B cell (primary cell): Measurements from ENCODE around the gene ETFRF1. TPM values are rescaled to one million over a fixed set of nuclear protein-coding genes. Genes with fewer than 3 reads are reported as not detected.

Source experiments
- ATAC-seq: fragments of 200-7000 bp; cut with Tn5 transposase; one replicate; pipeline ENCODE4 v1.10.0; 2021; ENCODE audit warnings: low read depth, mild to moderate bottlenecking, moderate number of reproducible peaks, moderate library complexity
- CTCF ChIA-PET: fragments of 350-600 bp; sonication (Branson Sonifier 250); formaldehyde crosslinking; loops from one replicate; lab custom pipeline; 2021; ENCODE audit warnings: antibody characterized with exemption, inconsistent platforms; lab: Charles Lee
- POLR2A ChIA-PET: fragments of 350-600 bp; sonication (Branson Sonifier 250); formaldehyde crosslinking; loops from one replicate; lab custom pipeline; 2021; ENCODE audit warnings: antibody characterized with exemption; lab: Charles Lee
- DNase-seq: peaks from one replicate; pipeline ENCODE4 v3.0.0; 2013
- H2AFZ ChIP-seq: 2 replicates; pipeline ENCODE4 v1.6.1; 2012; ENCODE audit warnings: mild to moderate bottlenecking, low read depth, low read length; ENCODE audit not compliant: insufficient read depth, poor library complexity, severe bottlenecking
- H3K27ac ChIP-seq, 2 donors: 1 replicate in 1 of 2; 2 replicates in 1 of 2; pipeline ENCODE4 v1.5.1; 2012 to 2013; ENCODE audit warnings: low read length in 2 of 2, mild to moderate bottlenecking in 2 of 2, moderate library complexity in 1 of 2
- H3K27me3 ChIP-seq, 4 experiments: fragments of 200-600 bp in 1 of 4; sonication (generic) in 1 of 4; replicated peaks in 1 of 4; 1 replicate in 2 of 4; 2 replicates in 2 of 4; pipeline versions ENCODE4 v1.6.1 to v1.7.0; 2013 to 2016; ENCODE audit warnings: low read length in 3 of 4, mild to moderate bottlenecking in 2 of 4, mixed read lengths in 1 of 4, moderate library complexity in 1 of 4; ENCODE audit not compliant: insufficient read depth in 4 of 4, control insufficient read depth in 3 of 4; ENCODE audit errors: control extremely low read depth in 1 of 4
- H3K36me3 ChIP-seq, 2 experiments: replicated peaks in 1 of 2; 1 replicate in 1 of 2; 2 replicates in 1 of 2; pipeline versions ENCODE4 v1.6.1 to v1.7.1; 2013; ENCODE audit warnings: low read length in 1 of 2; ENCODE audit not compliant: insufficient read depth in 2 of 2, control insufficient read depth in 1 of 2; ENCODE audit errors: control extremely low read depth in 1 of 2, extremely low read depth in 1 of 2
- H3K4me1 ChIP-seq, 2 donors: fragments of 200-600 bp in 1 of 2; sonication (generic) in 1 of 2; 1 replicate in 1 of 2; 2 replicates in 1 of 2; pipeline versions ENCODE4 v1.5.1 to v1.6.1; 2013 to 2017; ENCODE audit warnings: low read length in 2 of 2; ENCODE audit not compliant: control insufficient read depth in 2 of 2, insufficient read depth in 2 of 2
- H3K4me2 ChIP-seq: replicated peaks from 2 replicates; pipeline ENCODE3; 2012; ENCODE audit warnings: mild to moderate bottlenecking, low read depth, low read length; ENCODE audit not compliant: poor library complexity, severe bottlenecking
- H3K4me3 ChIP-seq, 5 experiments: fragments of 200-600 bp in 1 of 5; sonication (generic) in 1 of 5; 1 replicate in 3 of 5; 2 replicates in 2 of 5; pipeline versions ENCODE4 v1.5.1 to v1.7.0; 2011 to 2016; ENCODE audit warnings: low read length in 4 of 5, mild to moderate bottlenecking in 4 of 5, low read depth in 2 of 5, control low read depth in 1 of 5, moderate library complexity in 1 of 5; ENCODE audit not compliant: insufficient read depth in 1 of 5; ENCODE audit errors: control extremely low read depth in 1 of 5, extremely low read depth in 1 of 5
- H3K79me2 ChIP-seq: fragments of 200-600 bp; sonication (generic); one replicate; pipeline ENCODE4 v1.6.0; 2016; ENCODE audit warnings: low read length; ENCODE audit not compliant: control insufficient read depth, insufficient read depth
- H3K9ac ChIP-seq: fragments of 200-600 bp; sonication (generic); 2 replicates; pipeline ENCODE4 v1.6.1; 2017; ENCODE audit warnings: mild to moderate bottlenecking, low read length, moderate library complexity
- H3K9me3 ChIP-seq, 3 donors: one replicate each; pipeline versions ENCODE4 v1.6.1 to v1.7.1; 2013; ENCODE audit warnings: low read length in 2 of 3; ENCODE audit not compliant: control insufficient read depth in 2 of 3, insufficient read depth in 1 of 3; ENCODE audit errors: control extremely low read depth in 1 of 3
- H4K20me1 ChIP-seq: 2 replicates; pipeline ENCODE4 v1.6.0; 2012; ENCODE audit warnings: mild to moderate bottlenecking, low read length; ENCODE audit not compliant: insufficient read depth, control insufficient read depth, poor library complexity, severe bottlenecking
- H3K27ac Mint-ChIP-seq: one replicate; pipeline ENCODE4 v1.8.0; 2021; ENCODE audit warnings: mixed read lengths
- H3K27me3 Mint-ChIP-seq: one replicate; pipeline ENCODE4 v1.8.0; 2021; ENCODE audit warnings: mixed read lengths
- H3K4me1 Mint-ChIP-seq: one replicate; pipeline ENCODE4 v1.8.0; 2021; ENCODE audit warnings: mixed read lengths
- H3K4me3 Mint-ChIP-seq: one replicate; pipeline ENCODE4 v1.8.0; 2021; ENCODE audit warnings: mixed read lengths
- H3K9me3 Mint-ChIP-seq: one replicate; pipeline ENCODE4 v1.8.0; 2022; ENCODE audit warnings: mixed read lengths; ENCODE audit not compliant: insufficient read depth
- CTCF ChIP-seq: fragments of 200-600 bp; IDR thresholded peaks from one replicate; pipeline ENCODE4 v1.8.0; 2022; ENCODE audit warnings: antibody characterized with exemption, mild to moderate bottlenecking
- EZH2 ChIP-seq: IDR thresholded peaks from 2 replicates; pipeline ENCODE4 v1.6.1; 2012; ENCODE audit warnings: borderline replicate concordance, low read depth, mild to moderate bottlenecking, moderate library complexity, low read length; ENCODE audit not compliant: insufficient read depth, poor library complexity, severe bottlenecking
- WGBS: methylation state at CpG from one replicate; pipeline ENCODE4 v1.1.5; 2013; ENCODE audit warnings: missing lambda C conversion rate; ENCODE audit not compliant: insufficient coverage; 5-methylcytosine and 5-hydroxymethylcytosine counted together
- intact Hi-C: fragments of 100-400 bp; cut with micrococcal nuclease; formaldehyde crosslinking; loops from one replicate; pipeline ENCODE4 v1.10.0; 2022
- polyA plus RNA-seq: library from polyadenylated mRNA; depleted of rRNA; stranded (reverse); fragments of >200 nt; gene quantifications from 2 replicates; pipeline ENCODE4 v1.2.3, GENCODE V29; 2012
- total RNA-seq, 2 donors: library from RNA; stranded (reverse); fragments of 120-200 nt in 1 of 2; gene quantifications; 1 replicate in 1 of 2; 2 replicates in 1 of 2; pipeline versions ENCODE4 v1.2.3 to v1.2.4, GENCODE V29; 2013 to 2022

ETFRF1 gene
- total and polyA plus RNA-seq, 2 donors (not counting 1 experiment from before 2014, with no cell fraction given) = 17.9 to 26.1 TPM

- Histone ChIP-seq H3K4me3 (no peak overlapping the region), H3K27me3 (no peaks in the 10 kb centered on the region), H3K4me1 (no peaks in the 10 kb centered on the region), H3K79me2 (no peaks in the 10 kb centered on the region), H2AFZ (no peak overlapping the region), H3K4me2 (no peak overlapping the region), H3K36me3 (no peaks in the 10 kb centered on the region), H4K20me1 (no peaks in the 10 kb centered on the region), H3K27ac (no peak overlapping the region), H3K9me3 (no peaks in the 10 kb centered on the region), H3K9ac (no peak overlapping the region)
- CTCF ChIA-PET = interaction anchor here (1.2 kb wide), 1 partner anchor 9 kb away, joined by 3 read pairs; no protein-coding TSS in a partner anchor
- intact Hi-C loops = no loop called here
- no peaks in the 10 kb centered on the region for H3K9me3 Mint-ChIP-seq
- WGBS = no CpG with 5 or more reads among the region's 1 CpG
- no peaks in the 10 kb centered on the region for H3K27me3 Mint-ChIP-seq
- H3K4me3 Mint-ChIP-seq = no peak overlapping the region
- POLR2A ChIA-PET = interaction anchor here (0.6 kb wide), 1 partner anchor 13 kb away, joined by 4 read pairs; no protein-coding TSS in a partner anchor
- TF ChIP-seq CTCF (no peak), EZH2 (no peak)
- H3K4me1 Mint-ChIP-seq = no peaks in the 10 kb centered on the region
- no peak for DNase-seq
- no peak for ATAC-seq
- H3K27ac Mint-ChIP-seq = no peak overlapping the region
Measured at GRCh38 chr12:25146686-25147085, 48.4 kb upstream of the ETFRF1 start.

- POLR2A ChIA-PET = no interaction called here
- intact Hi-C loops = no loop called here
Measured at GRCh38 chr12:25151476-25151875, 43.6 kb upstream of the ETFRF1 start.

More at GRCh38 chr12:25151476-25151875, 43.6 kb upstream of the ETFRF1 start:
- Histone ChIP-seq H2AFZ (peak overlapping the region; percentile 12), H3K27ac (no peak overlapping the region), H3K4me3 (no peak overlapping the region), H3K4me2 (no peak overlapping the region), H3K27me3 (no peaks in the 10 kb centered on the region), H4K20me1 (no peaks in the 10 kb centered on the region), H3K79me2 (no peaks in the 10 kb centered on the region), H3K36me3 (no peaks in the 10 kb centered on the region), H3K9me3 (no peaks in the 10 kb centered on the region), H3K9ac (no peak overlapping the region), H3K4me1 (peaks cover 18 to 21% of the 10 kb centered on the region in 2 donors)
- ATAC-seq (no peak), DNase-seq (no peak)
- Mint-ChIP-seq H3K4me1 (peaks cover 18% of the 10 kb centered on the region), H3K9me3 (no peaks in the 10 kb centered on the region), H3K27ac (no peak overlapping the region), H3K27me3 (no peaks in the 10 kb centered on the region), H3K4me3 (no peak overlapping the region)
- CTCF ChIA-PET = interaction anchor here (1.5 to 5.8 kb wide), 3 partner anchors 21 to 159 kb away, joined by 4 to 56 read pairs (median 55); partner anchors contain the start of genes DNAI7 and ETFRF1
- 48% methylated on average over 2 of the region's 5 CpGs for WGBS
- no peak for TF ChIP-seq EZH2
- TF ChIP-seq CTCF = no peak
